HUES48 (cell line): ENCODE measurements around the gene CARMIL1.

Experiments used
- H3K27ac ChIP-seq: one replicate; pipeline ENCODE4 v1.7.0; 2013; ENCODE audit warnings: low read depth, low read length, inconsistent platforms
- H3K27me3 ChIP-seq: 2 replicates; pipeline ENCODE4 v1.6.1; 2013; ENCODE audit warnings: mild to moderate bottlenecking, low read length; ENCODE audit not compliant: control insufficient read depth, insufficient read depth
- H3K36me3 ChIP-seq: 2 replicates; pipeline ENCODE4 v1.6.1; 2013; ENCODE audit warnings: low read length; ENCODE audit not compliant: control insufficient read depth, insufficient read depth
- H3K4me1 ChIP-seq: 2 replicates; pipeline ENCODE4 v1.6.1; 2013; ENCODE audit warnings: mild to moderate bottlenecking, low read length; ENCODE audit not compliant: control insufficient read depth, insufficient read depth
- H3K4me3 ChIP-seq: 2 replicates; pipeline ENCODE4 v1.5.1; 2013; ENCODE audit warnings: mild to moderate bottlenecking, low read depth, low read length
- H3K9ac ChIP-seq: 2 replicates; pipeline ENCODE4 v1.6.1; 2013; ENCODE audit warnings: mild to moderate bottlenecking, low read depth, low read length, moderate library complexity
- H3K9me3 ChIP-seq: 2 replicates; pipeline ENCODE4 v1.6.1; 2013; ENCODE audit warnings: low read length; ENCODE audit not compliant: control insufficient read depth, insufficient read depth

The CARMIL1 gene

DNA sequence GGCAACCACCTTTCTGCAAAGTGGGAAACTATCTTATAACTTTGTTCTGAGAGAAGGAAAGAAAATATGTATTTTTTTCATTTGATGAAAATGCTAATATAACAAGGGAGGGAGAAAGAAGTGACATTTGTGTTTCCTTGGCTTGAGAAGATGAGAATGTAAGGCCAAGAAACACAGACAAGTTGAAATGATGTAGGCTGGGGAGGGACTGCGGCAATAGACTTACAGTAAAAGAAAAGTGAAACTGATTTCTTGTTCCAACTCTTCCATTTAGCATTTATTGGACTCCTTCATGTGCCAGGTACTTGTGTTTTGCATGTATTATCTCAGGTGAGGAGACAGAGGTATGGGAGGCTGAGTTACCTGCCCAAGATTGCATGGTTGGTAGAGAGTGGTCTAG lies 130.9 kb downstream of the CARMIL1 start:
- H3K27ac ChIP-seq: no peak overlapping the region
- H3K27me3 ChIP-seq: no peaks in the 10 kb centered on the region
- peaks cover 58% of the 10 kb centered on the region for H3K4me1 ChIP-seq
- H3K9ac ChIP-seq: no peak overlapping the region
- no peaks in the 10 kb centered on the region for H3K9me3 ChIP-seq
- H3K4me3 ChIP-seq: no peak overlapping the region
- H3K36me3 ChIP-seq: no peaks in the 10 kb centered on the region

DNA sequence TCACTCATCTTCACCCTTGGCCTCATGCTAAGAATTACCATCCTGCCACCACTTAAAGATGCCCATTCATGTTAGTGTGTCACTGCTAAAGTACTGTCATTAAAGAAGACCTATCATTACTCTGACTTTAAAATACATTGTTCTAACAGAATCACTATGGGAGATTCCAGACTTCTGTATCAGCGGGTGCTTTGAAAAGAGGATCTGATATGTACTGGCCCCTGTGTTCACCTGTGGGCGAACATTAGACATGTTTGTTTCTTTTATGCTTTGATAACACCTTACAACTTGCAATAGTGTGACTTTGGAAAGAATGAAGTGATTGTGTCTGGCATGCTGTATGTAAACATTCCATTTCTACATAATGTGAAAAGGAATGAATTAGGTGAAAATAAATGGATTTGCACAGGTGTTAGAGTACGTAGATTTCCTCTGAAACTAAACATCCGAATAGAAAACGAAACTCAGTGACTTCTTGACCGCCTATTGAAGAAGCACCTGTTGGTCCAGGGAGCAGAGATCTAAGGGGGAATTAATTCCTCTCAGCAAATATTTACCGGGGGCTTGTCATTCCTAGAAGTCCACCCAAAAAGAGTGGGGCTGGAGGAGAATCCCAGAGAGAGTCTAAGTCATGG lies 132.3 kb downstream of the CARMIL1 start:
- Histone ChIP-seq H3K27me3 (no peaks in the 10 kb centered on the region), H3K4me3 (no peak overlapping the region), H3K9ac (no peak overlapping the region), H3K9me3 (no peaks in the 10 kb centered on the region), H3K27ac (no peak overlapping the region), H3K4me1 (peaks cover 61% of the 10 kb centered on the region), H3K36me3 (no peaks in the 10 kb centered on the region)

DNA sequence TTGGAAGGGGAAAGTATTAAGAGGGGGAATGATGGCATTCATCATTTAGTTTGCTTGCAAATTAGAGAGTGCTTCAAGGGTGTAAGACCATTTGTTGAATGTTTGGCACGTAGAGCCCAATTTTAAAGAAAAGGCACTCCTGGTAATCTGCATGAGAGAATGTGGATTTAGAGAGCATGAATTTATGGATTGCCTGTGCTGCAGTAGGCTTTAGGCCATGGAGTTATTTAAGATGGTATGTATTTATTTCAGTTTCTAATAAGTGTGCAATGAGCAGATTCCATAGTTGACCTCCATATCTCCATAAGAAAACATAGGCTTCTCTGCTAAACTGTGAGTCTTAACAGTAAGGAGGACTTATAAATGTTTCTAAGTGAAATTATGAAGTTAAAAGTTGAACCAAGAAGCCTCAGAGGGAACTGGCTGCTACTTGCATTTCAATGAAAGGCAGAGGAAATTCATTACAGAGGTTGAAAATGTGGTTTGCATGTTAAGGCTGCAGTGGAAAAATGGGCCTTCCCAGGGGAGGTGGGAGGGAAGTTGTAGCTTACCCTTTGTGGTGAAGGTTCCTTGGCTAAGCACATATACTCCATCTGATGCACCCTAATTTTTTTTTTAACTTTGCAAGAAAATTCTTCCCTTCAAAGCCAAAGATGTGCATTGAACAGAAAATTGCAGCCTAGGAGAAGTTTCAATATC lies 134.2 kb downstream of the CARMIL1 start:
- H3K36me3 ChIP-seq: no peaks in the 10 kb centered on the region
- peak overlapping the region; percentile 21; the same call in 1 of the 2 replicates for H3K9ac ChIP-seq
- H3K9me3 ChIP-seq: no peaks in the 10 kb centered on the region
- peak overlapping the region; percentile 12 for H3K27ac ChIP-seq
- no peak overlapping the region for H3K4me3 ChIP-seq
- H3K4me1 ChIP-seq: peaks cover 56% of the 10 kb centered on the region
- H3K27me3 ChIP-seq: no peaks in the 10 kb centered on the region

- Histone ChIP-seq H3K4me3 (no peak overlapping the region), H3K36me3 (no peaks in the 10 kb centered on the region), H3K9ac (no peak overlapping the region), H3K27ac (no peak overlapping the region), H3K27me3 (no peaks in the 10 kb centered on the region), H3K4me1 (peaks cover 54% of the 10 kb centered on the region), H3K9me3 (no peaks in the 10 kb centered on the region)
These were observed 135.0 kb downstream of the CARMIL1 start for GRCh38 chr6:25414168-25414567.

DNA sequence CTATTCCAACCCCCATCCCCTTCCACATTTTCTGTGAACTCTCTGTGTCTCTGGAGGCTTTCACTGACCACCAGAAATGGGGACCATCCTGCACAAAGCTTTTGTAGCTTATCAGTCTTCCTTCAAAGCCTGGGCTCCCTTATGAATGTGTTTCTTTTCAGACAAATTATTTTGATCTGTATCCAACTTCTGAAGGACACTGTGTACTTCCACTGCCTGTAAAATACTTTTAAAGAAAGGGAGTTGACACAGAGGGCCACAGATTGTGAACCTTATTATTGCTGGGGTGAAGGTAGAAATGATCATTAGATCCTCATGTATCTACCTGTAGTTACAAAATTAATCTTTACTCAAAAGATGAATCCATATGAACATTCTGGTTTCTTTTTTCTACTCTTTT lies 135.6 kb downstream of the CARMIL1 start:
- Histone ChIP-seq H3K4me3 (no peak overlapping the region), H3K27me3 (no peaks in the 10 kb centered on the region), H3K9me3 (peaks cover 5% of the 10 kb centered on the region; the same call in 1 of the 2 replicates), H3K36me3 (no peaks in the 10 kb centered on the region), H3K4me1 (peaks cover 51% of the 10 kb centered on the region), H3K27ac (no peak overlapping the region), H3K9ac (no peak overlapping the region)

GRCh38 chr6:25415274-25415673 lies 136.1 kb downstream of the CARMIL1 start:
- Histone ChIP-seq H3K27ac (no peak overlapping the region), H3K36me3 (0 out of 2 replicates have a peak, but pooled peaks cover 3% of the 10 kb centered on the region), H3K27me3 (no peaks in the 10 kb centered on the region), H3K9me3 (peaks cover 8% of the 10 kb centered on the region), H3K9ac (no peak overlapping the region), H3K4me3 (no peak overlapping the region), H3K4me1 (peaks cover 51% of the 10 kb centered on the region)

DNA sequence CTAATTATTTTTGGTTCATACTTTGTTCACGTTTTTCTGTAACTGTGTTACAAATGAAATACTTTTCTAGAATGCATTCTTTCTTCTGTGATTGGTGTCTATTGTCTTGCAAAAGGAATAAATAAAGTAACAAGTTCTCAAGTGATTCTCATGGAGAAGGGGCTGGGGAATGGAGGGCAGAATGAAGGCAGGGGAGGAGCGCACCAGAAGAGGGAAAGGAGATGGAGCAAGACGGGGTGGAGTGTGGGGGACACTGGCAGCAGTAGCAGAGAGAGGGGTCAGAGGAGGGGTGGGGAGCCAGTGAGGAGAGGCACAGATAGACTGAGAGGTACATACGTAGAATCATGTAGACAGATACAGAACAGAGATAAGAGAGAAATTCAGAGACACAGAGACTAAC lies 136.5 kb downstream of the CARMIL1 start:
- no peaks in the 10 kb centered on the region for H3K27me3 ChIP-seq
- H3K4me1 ChIP-seq: peaks cover 51% of the 10 kb centered on the region
- no peak overlapping the region for H3K27ac ChIP-seq
- no peak overlapping the region; the same call in 1 of the 2 replicates for H3K9ac ChIP-seq
- H3K4me3 ChIP-seq: no peak overlapping the region
- H3K9me3 ChIP-seq: peaks cover 8% of the 10 kb centered on the region
- H3K36me3 ChIP-seq: 0 out of 2 replicates have a peak, but pooled peaks cover 7% of the 10 kb centered on the region

DNA sequence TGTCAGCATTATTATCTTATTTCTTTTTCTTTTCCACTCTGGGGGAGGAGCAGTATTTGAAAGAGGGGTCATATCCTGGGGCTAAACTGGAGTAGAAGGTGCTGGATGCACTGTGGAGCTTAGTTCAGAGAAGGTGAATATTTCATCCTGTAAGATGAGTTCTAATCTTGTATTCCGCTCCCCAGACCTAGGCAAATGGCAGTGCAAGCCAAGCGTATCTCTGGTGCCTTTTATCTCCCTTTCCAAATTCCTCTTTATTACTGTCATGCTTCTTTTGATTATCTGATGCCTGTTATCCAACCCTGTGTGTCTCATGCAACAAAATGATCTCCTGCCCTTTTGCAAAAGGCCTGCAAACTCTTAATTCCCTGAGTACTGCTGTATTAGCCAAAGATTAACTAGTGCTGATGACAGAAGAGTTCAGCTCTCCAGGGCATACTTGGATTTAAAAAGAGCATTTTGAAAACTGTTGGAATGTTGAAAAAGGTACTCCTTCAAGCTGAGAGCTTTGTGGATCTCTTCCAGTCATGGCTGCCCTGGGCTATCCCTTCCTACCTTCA lies 138.0 kb downstream of the CARMIL1 start:
- H3K36me3 ChIP-seq: 0 out of 2 replicates have a peak, but pooled peaks cover 8% of the 10 kb centered on the region
- no peaks in the 10 kb centered on the region for H3K27me3 ChIP-seq
- H3K4me3 ChIP-seq: no peak overlapping the region
- no peak overlapping the region for H3K9ac ChIP-seq
- H3K4me1 ChIP-seq: peaks cover 46% of the 10 kb centered on the region
- no peak overlapping the region for H3K27ac ChIP-seq
- peaks cover 8% of the 10 kb centered on the region for H3K9me3 ChIP-seq

GRCh38 chr6:25418454-25419052 lies 139.4 kb downstream of the CARMIL1 start:
- Histone ChIP-seq H3K27me3 (no peaks in the 10 kb centered on the region), H3K9ac (no peak overlapping the region), H3K9me3 (peaks cover 8% of the 10 kb centered on the region), H3K4me1 (peaks cover 37% of the 10 kb centered on the region), H3K27ac (no peak overlapping the region), H3K4me3 (no peak overlapping the region), H3K36me3 (0 out of 2 replicates have a peak, but pooled peaks cover 8% of the 10 kb centered on the region)

DNA sequence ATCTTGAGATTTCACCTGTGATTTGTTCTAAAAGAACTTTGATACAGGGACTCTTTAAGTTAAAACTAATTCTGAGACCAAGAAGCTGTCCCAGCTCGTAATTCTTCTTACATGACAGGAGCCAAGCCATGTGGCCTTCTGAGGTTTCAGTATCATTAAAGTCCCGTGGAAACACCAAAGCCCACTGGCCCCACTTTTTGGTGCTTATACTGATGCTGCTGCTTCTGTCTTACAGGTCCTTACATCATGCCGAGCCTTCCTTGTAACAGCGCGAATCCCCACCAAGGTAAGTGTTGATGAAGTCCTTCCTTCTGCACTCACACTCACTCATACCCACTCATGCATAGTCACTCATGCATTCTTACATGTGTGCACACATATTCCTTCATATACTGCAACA lies 140.7 kb downstream of the CARMIL1 start:
- Histone ChIP-seq H3K9me3 (peaks cover 8% of the 10 kb centered on the region), H3K27me3 (no peaks in the 10 kb centered on the region), H3K9ac (no peak overlapping the region), H3K4me1 (peaks cover 26% of the 10 kb centered on the region), H3K27ac (no peak overlapping the region), H3K4me3 (no peak overlapping the region), H3K36me3 (0 out of 2 replicates have a peak, but pooled peaks cover 8% of the 10 kb centered on the region)

DNA sequence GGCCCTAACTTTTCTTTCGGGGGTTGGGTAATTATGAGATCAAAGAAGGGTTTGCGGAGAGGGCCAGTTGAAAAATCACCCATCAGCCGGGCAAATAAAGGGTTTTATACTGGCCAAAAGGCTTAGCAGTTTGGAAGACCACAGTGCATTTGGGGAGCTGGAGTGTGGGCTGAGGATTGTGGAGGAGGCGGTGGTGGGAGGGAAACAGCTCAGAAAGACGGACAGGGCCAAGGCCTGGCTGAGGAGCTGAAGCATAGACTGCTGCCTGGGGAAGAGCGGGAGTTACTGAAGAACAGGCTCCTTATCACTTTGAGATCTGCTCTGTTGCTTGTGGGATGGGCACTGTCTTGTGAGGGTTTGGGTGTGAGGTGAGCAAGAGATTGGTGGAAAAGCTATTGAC lies 144.2 kb downstream of the CARMIL1 start:
- Histone ChIP-seq H3K9ac (no peak overlapping the region), H3K4me1 (peaks cover 17% of the 10 kb centered on the region), H3K9me3 (peaks cover 8% of the 10 kb centered on the region), H3K27ac (no peak overlapping the region), H3K27me3 (no peaks in the 10 kb centered on the region), H3K36me3 (0 out of 2 replicates have a peak, but pooled peaks cover 8% of the 10 kb centered on the region), H3K4me3 (no peak overlapping the region)
